HepG2 (cell line): ENCODE data around the gene NCS1. TPM values are rescaled to one million over a fixed set of nuclear protein-coding genes. Genes with fewer than 3 reads are reported as not detected.
A peak's percentile ranks its signal among the peaks of the same experiment; 100 is the strongest.

Source experiments
- ATAC-seq: fragments of 200-7000 bp; cut with Tn5 transposase; 3 replicates; pipeline ENCODE4 v1.9.1; 2020; ENCODE audit warnings: mild to moderate bottlenecking, moderate library complexity
- BruUV-seq: library from RNA; stranded (reverse); fragments of 400-500 nt; replicated peaks from 2 replicates; lab custom pipeline; 2021; lab: Mats Ljungman, UMichigan
- CTCF ChIA-PET: fragments of 300-600 bp; formaldehyde crosslinking; extraction: SDS; loops from one replicate; lab custom pipeline; 2021; ENCODE audit warnings: low total read pairs, inconsistent platforms, low intra/inter-chr PET ratio; lab: Yijun Ruan, JAX
- POLR2A ChIA-PET: fragments of 350-600 bp; sonication (Branson Sonifier 250); formaldehyde crosslinking; loops from one replicate; lab custom pipeline; 2020; ENCODE audit warnings: antibody characterized with exemption, inconsistent platforms; lab: Yijun Ruan, JAX
- DNase-seq: peaks from one replicate; pipeline ENCODE4 v3.0.0-alpha.2; 2015; ENCODE audit warnings: low spot score
- FAIRE-seq: peaks from 3 replicates; lab custom pipeline; 2011; peaks lifted over from hg19 to GRCh38; lab: Jason Lieb, UNC
- H2AFZ ChIP-seq: one replicate; pipeline ENCODE4 v1.6.1; 2011; ENCODE audit warnings: low read length, inconsistent platforms
- H3K27ac ChIP-seq: fragments of 300-600 bp; 3 replicates; pipeline ENCODE4 v1.8.0; 2011; ENCODE audit warnings: mixed run types, mild to moderate bottlenecking, mixed read lengths, low read length, inconsistent platforms; ENCODE audit not compliant: insufficient read depth; ENCODE audit errors: extremely low read length
- H3K27me3 ChIP-seq, 2 experiments: fragments of 200-600 bp in 1 of 2; 2 replicates in 1 of 2; 3 replicates in 1 of 2; pipeline versions ENCODE4 v1.6.0 to v1.8.0; 2011; ENCODE audit warnings: low read length in 2 of 2, mild to moderate bottlenecking in 2 of 2, moderate library complexity in 2 of 2, inconsistent platforms in 1 of 2; ENCODE audit not compliant: insufficient read depth in 2 of 2, control insufficient read depth in 1 of 2
- H3K36me3 ChIP-seq, 2 experiments: fragments of 200-600 bp in 1 of 2; replicated peaks in 1 of 2; 2 replicates in 1 of 2; 3 replicates in 1 of 2; pipeline versions ENCODE4 v1.5.1 to v1.8.0; 2011; ENCODE audit warnings: low read length in 2 of 2, inconsistent platforms in 1 of 2; ENCODE audit not compliant: insufficient read depth in 2 of 2, control insufficient read depth in 1 of 2
- H3K4me1 ChIP-seq: 2 replicates; pipeline ENCODE4 v1.5.1; 2012; ENCODE audit warnings: low read length, inconsistent platforms; ENCODE audit not compliant: insufficient read depth
- H3K4me2 ChIP-seq: 2 replicates; pipeline ENCODE4 v1.6.0; 2011; ENCODE audit warnings: low read depth, low read length, inconsistent platforms
- H3K4me3 ChIP-seq, 3 experiments: fragments of 200-600 bp in 1 of 3; sonication (generic), shearing (Covaris generic) in 1 of 3; replicated peaks in 1 of 3; 2 replicates each; pipeline ENCODE4 v1.5.1; 2011 to 2016; ENCODE audit warnings: low read length in 3 of 3, inconsistent platforms in 2 of 3, low read depth in 2 of 3, mild to moderate bottlenecking in 2 of 3, control low read depth in 1 of 3, mixed read lengths in 1 of 3; ENCODE audit not compliant: insufficient read depth in 1 of 3
- H3K79me2 ChIP-seq: one replicate; pipeline ENCODE4 v1.6.1; 2011; ENCODE audit warnings: low read length, inconsistent platforms; ENCODE audit not compliant: insufficient read depth
- H3K9ac ChIP-seq: 2 replicates; pipeline ENCODE4 v1.6.0; 2011; ENCODE audit warnings: mild to moderate bottlenecking, low read depth, low read length, inconsistent platforms; ENCODE audit not compliant: insufficient read depth
- H3K9me3 ChIP-seq: 2 replicates; pipeline ENCODE4 v1.5.1; 2012; ENCODE audit warnings: mild to moderate bottlenecking, low read length
- H4K20me1 ChIP-seq: 2 replicates; pipeline ENCODE4 v1.6.0; 2011; ENCODE audit warnings: inconsistent platforms, mild to moderate bottlenecking, low read length, moderate library complexity; ENCODE audit not compliant: insufficient read depth
- CAMTA2 ChIP-seq: sonication (generic); formaldehyde crosslinking; IDR thresholded peaks from 2 replicates; pipeline ENCODE4 v1.4.0; 2020; ENCODE audit warnings: mild to moderate bottlenecking, missing genetic modification reagents, borderline replicate concordance
- FOXK1 ChIP-seq: sonication (generic); formaldehyde crosslinking; IDR thresholded peaks from 2 replicates; pipeline ENCODE4 v1.4.0; 2020; ENCODE audit warnings: low read depth, missing genetic modification reagents, borderline replicate concordance
- HCFC1 ChIP-seq: fragments of 150-350 bp; IDR thresholded peaks from 2 replicates; pipeline ENCODE4 v1.6.1; 2014; ENCODE audit warnings: low read depth, low read length
- IRF2 ChIP-seq: IDR thresholded peaks from 2 replicates; pipeline ENCODE4 v1.6.1; 2018; ENCODE audit warnings: missing genetic modification reagents, missing compliant biosample characterization
- KLF11 ChIP-seq: IDR thresholded peaks from 2 replicates; pipeline ENCODE4 v1.6.1; 2016; ENCODE audit warnings: missing compliant biosample characterization
- KLF12 ChIP-seq: sonication (generic); formaldehyde crosslinking; IDR thresholded peaks from 2 replicates; pipeline ENCODE4 v1.4.0; 2020; ENCODE audit warnings: missing genetic modification reagents, borderline replicate concordance
- MAFF ChIP-seq: IDR thresholded peaks from 2 replicates; pipeline ENCODE4 v1.6.1; 2011; ENCODE audit warnings: low read depth, low read length, improper control_type of control experiment
- MAFK ChIP-seq, 2 experiments: IDR thresholded peaks in 1 of 2; conservative IDR thresholded peaks in 1 of 2; 2 replicates each; pipeline ENCODE4 v1.6.1; 2011; ENCODE audit warnings: improper control_type of control experiment in 2 of 2, low read length in 2 of 2
- MIER2 ChIP-seq: IDR thresholded peaks from 2 replicates; pipeline ENCODE4 v1.6.1; 2016; ENCODE audit warnings: missing biosample characterization, missing genetic modification reagents
- NCOA1 ChIP-seq: sonication (generic); formaldehyde crosslinking; IDR thresholded peaks from 2 replicates; pipeline ENCODE4 v1.9.0; 2021; ENCODE audit warnings: missing genetic modification reagents
- NPAS2 ChIP-seq: sonication (generic); formaldehyde crosslinking; IDR thresholded peaks from 2 replicates; pipeline ENCODE4 v1.8.0; 2022; ENCODE audit warnings: mild to moderate bottlenecking, missing genetic modification reagents, borderline replicate concordance
- PBX3 ChIP-seq: sonication (generic); formaldehyde crosslinking; IDR thresholded peaks from 2 replicates; pipeline ENCODE4 v1.8.1; 2023; ENCODE audit warnings: missing genetic modification reagents, inconsistent platforms, borderline replicate concordance
- TRIM22 ChIP-seq: fragments of 450-650 bp; IDR thresholded peaks from 2 replicates; pipeline ENCODE4 v1.6.1; 2017
- ZNF121 ChIP-seq: sonication (generic); formaldehyde crosslinking; IDR thresholded peaks from 2 replicates; pipeline ENCODE4 v1.5.0; 2020; ENCODE audit warnings: mild to moderate bottlenecking, missing genetic modification reagents
- ZNF577 ChIP-seq: sonication (generic); formaldehyde crosslinking; IDR thresholded peaks from 2 replicates; pipeline ENCODE4 v1.4.0; 2020; ENCODE audit warnings: mild to moderate bottlenecking, low read depth, missing genetic modification reagents, borderline replicate concordance
- WGBS: methylation state at CpG from one replicate; pipeline ENCODE4 v1.1.6; 2017; ENCODE audit warnings: low lambda C conversion rate; 5-methylcytosine and 5-hydroxymethylcytosine counted together
- in situ Hi-C: cut with HindIII; loops from 2 replicates; pipeline ENCODE4 v1.10.0; 2017; ENCODE audit warnings: low pct_unique_long_range_greater_than_20kb; ENCODE audit not compliant: extremely low pct_ligation_motif_present
- intact Hi-C: fragments of 100-400 bp; cut with micrococcal nuclease; formaldehyde crosslinking; loops from one replicate; pipeline ENCODE4 v1.10.0; 2022; ENCODE audit not compliant: unreplicated experiment
- polyA plus RNA-seq, 8 experiments: library from polyadenylated mRNA; depleted of rRNA in 3 of 8; stranded (reverse) in 7 of 8; unstranded in 1 of 8; fragments of >200 nt; fragmentation: Illumina TruSeq in 4 of 8; extraction: Trizol in 4 of 8; gene quantifications; 2 replicates each; pipeline versions ENCODE4 v1.2.1 to v1.2.3, GENCODE V29; 2011 to 2016; ENCODE audit warnings: low read depth in 4 of 8, missing spikeins in 1 of 8, mixed read lengths in 1 of 8; ENCODE audit not compliant: insufficient read depth in 1 of 8
- total RNA-seq, 5 experiments: library from RNA; depleted of rRNA; stranded (reverse); fragments of >200 nt; fragmentation: Illumina TruSeq; extraction: Trizol; gene quantifications; 2 replicates each; pipeline ENCODE4 v1.2.3, GENCODE V29; 2016; ENCODE audit warnings: low read depth in 1 of 5

The NCS1 gene
- total and polyA plus RNA-seq, 2 of the 13 experiments (the other 11 are each of a cell fraction or from before 2014, with no cell fraction given), result 4.7 to 6.1 TPM

GRCh38 chr9:130143279-130143893 is 28.8 kb upstream of the NCS1 start:
- POLR2A ChIA-PET, result no interaction called here
- FAIRE-seq, result no peak

DNA sequence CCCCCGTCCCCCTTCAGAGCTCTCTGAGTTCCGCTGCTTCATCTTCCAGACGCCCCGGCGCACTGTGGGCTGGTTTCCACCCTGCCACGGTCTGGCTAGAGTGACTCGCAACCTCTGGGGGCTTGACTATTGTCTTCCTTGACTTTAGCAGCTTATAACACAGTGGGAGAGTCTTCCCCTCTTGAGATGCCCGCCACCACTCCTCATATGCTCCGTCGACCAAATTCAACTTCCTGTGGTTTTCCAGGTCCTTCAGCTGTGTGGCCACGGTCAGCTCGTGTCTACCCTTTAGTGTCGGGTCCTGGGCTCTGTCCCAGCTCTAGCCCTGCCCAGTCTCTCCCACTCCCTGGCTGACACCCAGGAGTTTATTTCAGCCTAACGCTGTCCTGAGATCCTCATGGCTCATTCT is 28.2 kb upstream of the NCS1 start:
- TF ChIP-seq PBX3 (CRISPR knock-in tag) (no peak), IRF2 (CRISPR knock-in tag) (no peak), MIER2 (CRISPR knock-in tag) (no peak), KLF12 (no peak), KLF11 (CRISPR knock-in tag) (no peak), ZNF121 (CRISPR knock-in tag) (no peak), TRIM22 (no peak), HCFC1 (no peak), FOXK1 (CRISPR knock-in tag) (no peak), NPAS2 (CRISPR knock-in tag) (no peak), NCOA1 (CRISPR knock-in tag) (no peak)
- no peak for FAIRE-seq
- CTCF ChIA-PET, result no interaction called here
- no peak overlapping the region for H3K9ac ChIP-seq
- no peaks in the 10 kb centered on the region for H3K36me3 ChIP-seq
- no peak overlapping the region for H3K27ac ChIP-seq
- 0 out of 5 replicates have a peak, but pooled peaks cover 0 to 6% of the 10 kb centered on the region in 2 experiments for H3K27me3 ChIP-seq
- in situ Hi-C loops, result no loop called here
- POLR2A ChIA-PET, result interaction anchor here (0.7 kb wide), 1 partner anchor 178 kb away, joined by 4 read pairs; no protein-coding TSS in a partner anchor
- peak; percentile 39; the same call in 2 of the 3 replicates for ATAC-seq
- WGBS, result 48% methylated on average over 11 of the region's 14 CpGs
- H3K4me1 ChIP-seq, result peaks cover 10% of the 10 kb centered on the region; the same call in 1 of the 2 replicates
- H3K4me3 ChIP-seq, result no peak overlapping the region
- no peak for DNase-seq
- BruUV-seq, result no TSS peak
- no peak overlapping the region for H3K4me2 ChIP-seq
- intact Hi-C loops, result no loop called here
- no peaks in the 10 kb centered on the region for H3K9me3 ChIP-seq
- H2AFZ ChIP-seq, result no peak overlapping the region
- H4K20me1 ChIP-seq, result no peaks in the 10 kb centered on the region
- no peaks in the 10 kb centered on the region for H3K79me2 ChIP-seq

More at GRCh38 chr9:130143279-130143893, 28.8 kb upstream of the NCS1 start:
- TF ChIP-seq MAFF (peak; percentile 96), CAMTA2 (no peak), MAFK (conservative IDR thresholded peaks at IDR 0.05 in 1 of 2, IDR thresholded peaks at IDR 0.05 in 1 of 2; ENCODE audit: low read length in 2 of 2) (peak; percentile 96 to 98), ZNF577 (CRISPR knock-in tag) (no peak)
- TF ChIP-seq, all 625 proteins: peak for 2
- H3K27ac ChIP-seq, result no peak overlapping the region
- no peaks in the 10 kb centered on the region for H3K79me2 ChIP-seq
- no peaks in the 10 kb centered on the region for H3K36me3 ChIP-seq
- 72% methylated on average over 16 of the region's 24 CpGs for WGBS
- H3K9me3 ChIP-seq, result no peaks in the 10 kb centered on the region
- H3K4me2 ChIP-seq, result no peak overlapping the region
- intact Hi-C loops (no loop called here), in situ Hi-C loops (no loop called here)
- H3K4me1 ChIP-seq, result peaks cover 10% of the 10 kb centered on the region; the same call in 1 of the 2 replicates
- H3K4me3 ChIP-seq, result no peak overlapping the region
- no peaks in the 10 kb centered on the region for H4K20me1 ChIP-seq
- H2AFZ ChIP-seq, result no peak overlapping the region
- ATAC-seq (no peak), DNase-seq (no peak)
- H3K27me3 ChIP-seq, result 0 out of 5 replicates have a peak, but pooled peaks cover 0 to 6% of the 10 kb centered on the region in 2 experiments
- no peak overlapping the region for H3K9ac ChIP-seq
- BruUV-seq, result no TSS peak
- CTCF ChIA-PET, result no interaction called here
